A673 (cell line): ENCODE results near the gene NUP85. TPM values are rescaled to one million over a fixed set of nuclear protein-coding genes. Genes with fewer than 3 reads are reported as not detected.

ENCODE experiments used
- BruUV-seq: library from RNA; stranded (reverse); fragments of 400-500 nt; replicated peaks from 2 replicates; lab custom pipeline; 2021; lab: Mats Ljungman, UMichigan
- CTCF ChIA-PET: fragments of 300-600 bp; sonication (Branson Sonifier 250); formaldehyde crosslinking; loops from one replicate; lab custom pipeline; 2022; ENCODE audit warnings: antibody characterized with exemption; lab: Charles Lee
- POLR2A ChIA-PET: fragments of 300-600 bp; sonication (Branson Sonifier 250); formaldehyde crosslinking; loops from one replicate; lab custom pipeline; 2022; ENCODE audit warnings: antibody characterized with exemption; ENCODE audit not compliant: low non-redundant PET; lab: Charles Lee
- DNase-seq: peaks from one replicate; pipeline ENCODE4 v3.0.0-alpha.2; 2015; ENCODE audit warnings: low spot score
- H3K27ac ChIP-seq: fragments of 200-600 bp; sonication (generic); 2 replicates; pipeline ENCODE4 v1.5.1; 2016; ENCODE audit warnings: mixed run types, low read depth, mild to moderate bottlenecking, mixed read lengths, antibody characterized with exemption, low read length; ENCODE audit not compliant: poor library complexity, severe bottlenecking
- H3K27me3 ChIP-seq: fragments of 200-600 bp; sonication (generic); replicated peaks from 2 replicates; pipeline ENCODE4 v1.6.1; 2017; ENCODE audit warnings: mixed run types, low read depth, mild to moderate bottlenecking, mixed read lengths, antibody characterized with exemption, low read length; ENCODE audit not compliant: insufficient read depth, poor library complexity
- H3K36me3 ChIP-seq: fragments of 200-600 bp; sonication (generic); 2 replicates; pipeline ENCODE4 v1.6.1; 2016; ENCODE audit warnings: mixed run types, mild to moderate bottlenecking, mixed read lengths, antibody characterized with exemption, low read length; ENCODE audit not compliant: insufficient read depth, poor library complexity, severe bottlenecking
- H3K4me1 ChIP-seq: fragments of 200-600 bp; sonication (generic); 2 replicates; pipeline ENCODE4 v1.6.1; 2017; ENCODE audit warnings: mixed run types, mild to moderate bottlenecking, mixed read lengths, antibody characterized with exemption, low read length; ENCODE audit not compliant: insufficient read depth, poor library complexity, severe bottlenecking
- H3K4me3 ChIP-seq: fragments of 200-600 bp; sonication (generic); 2 replicates; pipeline ENCODE4 v1.5.1; 2016; ENCODE audit warnings: low read depth, mixed run types, mild to moderate bottlenecking, mixed read lengths, low read length; ENCODE audit not compliant: poor library complexity, severe bottlenecking
- H3K9me3 ChIP-seq: fragments of 200-600 bp; sonication (generic); 2 replicates; pipeline ENCODE4 v1.6.1; 2016; ENCODE audit warnings: mixed run types, low read depth, mild to moderate bottlenecking, mixed read lengths, antibody characterized with exemption, low read length; ENCODE audit not compliant: poor library complexity, severe bottlenecking
- CTCF ChIP-seq: fragments of 300-800, 200-600 bp; sonication (generic); conservative IDR thresholded peaks from 2 replicates; pipeline ENCODE4 v1.5.1; 2017; ENCODE audit warnings: low read depth, mild to moderate bottlenecking, antibody characterized with exemption, low read length, moderate library complexity, mixed read lengths
- EZH2 ChIP-seq: fragments of 200-600 bp; sonication (generic); IDR thresholded peaks from 2 replicates; pipeline ENCODE4 v1.6.1; 2017; ENCODE audit warnings: borderline replicate concordance, low read depth, mild to moderate bottlenecking, mixed read lengths, antibody characterized with exemption, low read length; ENCODE audit not compliant: poor library complexity, severe bottlenecking
- intact Hi-C: fragments of 100-400 bp; cut with micrococcal nuclease; formaldehyde crosslinking; loops from one replicate; pipeline ENCODE4 v1.10.0; 2022; ENCODE audit not compliant: unreplicated experiment
- total RNA-seq: library from RNA; stranded (reverse); gene quantifications from 2 replicates; pipeline ENCODE4 v1.2.3, GENCODE V29; 2021

NUP85 gene
- total RNA-seq, 1 experiment from 2014 or later = 140 TPM

GRCh38 chr17:75261336-75262111, 56.0 kb downstream of the NUP85 start, which contains the start of the genes GGA3 and MRPS7:
GGA3 (minus strand) TSS chr17:75261606; CDS start chr17:75261587, 19 bp downstream.
MRPS7 (plus strand) TSS chr17:75261879; CDS start chr17:75261901, 22 bp downstream.
- Histone ChIP-seq H3K27ac (peak within 1 kb of the TSS; percentile 99), H3K27me3 (no peaks in the 10 kb centered on the region), H3K36me3 (peaks cover 33% of the 10 kb centered on the region), H3K4me3 (peak within 1 kb of the TSS; percentile 84), H3K4me1 (peaks cover 10% of the 10 kb centered on the region), H3K9me3 (no peaks in the 10 kb centered on the region)
- intact Hi-C loops = no loop called here
- peak; percentile 97 for DNase-seq
- ChIA-PET POLR2A (interaction anchor here (0.5 to 1.5 kb wide), 3 partner anchors 21 to 200 kb away, joined by 3 to 6 read pairs (median 5); no protein-coding TSS in a partner anchor), CTCF (interaction anchor here (0.6 to 4.2 kb wide), 2 partner anchors 9 to 18 kb away, joined by 3 to 16 read pairs; partner anchors contain the start of gene MIF4GD)
- BruUV-seq = no TSS peak
- TF ChIP-seq EZH2 = no peak
- TF ChIP-seq CTCF = no peak

GRCh38 chr17:75262112-75262606, 56.7 kb downstream of the NUP85 start:
- Histone ChIP-seq H3K4me1 (peaks cover 10% of the 10 kb centered on the region), H3K4me3 (peak overlapping the region; percentile 84), H3K9me3 (no peaks in the 10 kb centered on the region), H3K36me3 (peaks cover 39% of the 10 kb centered on the region), H3K27me3 (no peaks in the 10 kb centered on the region), H3K27ac (peak overlapping the region; percentile 99)
- CTCF ChIA-PET = interaction anchor here (4.2 kb wide), 1 partner anchor 8 kb away, joined by 16 read pairs; the partner anchor contains the start of gene MIF4GD
- POLR2A ChIA-PET = interaction anchor here (0.5 to 1.5 kb wide), 4 partner anchors 9 to 389 kb away, joined by 4 to 6 read pairs (median 4); partner anchors contain the start of gene MIF4GD
- TF ChIP-seq EZH2 (no peak), CTCF (no peak)
- no peak for DNase-seq
- intact Hi-C loops = no loop called here
- TSS peak; percentile 58 for BruUV-seq

GRCh38 chr17:75263055-75263454, 57.6 kb downstream of the NUP85 start:
- TF ChIP-seq EZH2 (no peak), CTCF (no peak)
- Histone ChIP-seq H3K27ac (no peak overlapping the region), H3K4me3 (peak overlapping the region; percentile 84), H3K9me3 (no peaks in the 10 kb centered on the region), H3K36me3 (peaks cover 39% of the 10 kb centered on the region), H3K27me3 (no peaks in the 10 kb centered on the region), H3K4me1 (peaks cover 10% of the 10 kb centered on the region)
- intact Hi-C loops = no loop called here
- BruUV-seq = no TSS peak
- CTCF ChIA-PET = interaction anchor here (0.6 to 4.2 kb wide), 2 partner anchors 8 to 17 kb away, joined by 7 to 16 read pairs; partner anchors contain the start of gene MIF4GD
- POLR2A ChIA-PET = interaction anchor here (0.6 to 0.8 kb wide), 3 partner anchors 8 to 390 kb away, joined by 3 to 4 read pairs (median 4); partner anchors contain the start of gene MIF4GD
- DNase-seq = no peak
